HL-60/S4 treated with retinoic acid at 250 ng/mL for 4 days and 3 days (cell line): ENCODE data around the gene LSM14A.
"Not testable (repeated sequence)": the region's sequence is repeated elsewhere in the genome, so short reads cannot be mapped to it uniquely, and the experiment has no call there.

ENCODE experiments used
- in situ Hi-C: fragments of 300-500 bp; cut with MboI; formaldehyde crosslinking; loops from 2 replicates; pipeline ENCODE4 v1.7.0; 2022; ENCODE audit warnings: low sequenced_read_pairs

LSM14A gene

DNA sequence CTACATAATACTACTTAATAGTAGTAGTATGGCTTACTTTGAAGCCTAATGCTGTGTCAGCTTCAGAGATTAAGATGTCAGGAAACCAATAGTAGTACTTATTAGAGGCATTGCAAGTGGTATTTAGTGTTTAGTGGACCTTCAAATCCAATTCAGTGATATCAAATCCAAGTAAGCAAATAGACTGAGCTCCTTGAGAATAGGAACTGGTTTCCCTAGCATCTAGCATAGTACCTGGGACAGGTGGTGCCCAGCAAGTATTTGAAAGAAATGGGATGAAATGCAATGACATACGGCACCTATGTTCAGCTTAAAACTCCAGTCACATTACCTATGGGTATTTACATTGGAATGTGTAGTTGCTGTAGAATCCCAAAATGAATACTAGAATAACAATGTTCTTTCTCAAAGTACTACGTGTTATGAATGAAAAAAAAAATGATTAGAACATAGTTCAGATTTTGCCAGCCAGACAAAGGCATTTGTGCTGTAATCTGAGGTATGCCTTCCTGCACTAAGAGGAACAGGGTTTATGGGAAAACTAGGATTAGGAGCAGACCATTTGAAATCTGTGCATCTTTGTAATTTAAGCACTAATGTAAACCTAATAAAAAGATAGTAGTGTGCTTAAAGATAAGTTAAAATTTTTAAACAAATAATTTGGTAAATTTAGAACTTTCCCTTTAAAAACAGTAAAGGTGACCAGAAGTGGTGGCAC lies 17.1 kb downstream of the LSM14A start:
- in situ Hi-C loops: no loop called here

DNA sequence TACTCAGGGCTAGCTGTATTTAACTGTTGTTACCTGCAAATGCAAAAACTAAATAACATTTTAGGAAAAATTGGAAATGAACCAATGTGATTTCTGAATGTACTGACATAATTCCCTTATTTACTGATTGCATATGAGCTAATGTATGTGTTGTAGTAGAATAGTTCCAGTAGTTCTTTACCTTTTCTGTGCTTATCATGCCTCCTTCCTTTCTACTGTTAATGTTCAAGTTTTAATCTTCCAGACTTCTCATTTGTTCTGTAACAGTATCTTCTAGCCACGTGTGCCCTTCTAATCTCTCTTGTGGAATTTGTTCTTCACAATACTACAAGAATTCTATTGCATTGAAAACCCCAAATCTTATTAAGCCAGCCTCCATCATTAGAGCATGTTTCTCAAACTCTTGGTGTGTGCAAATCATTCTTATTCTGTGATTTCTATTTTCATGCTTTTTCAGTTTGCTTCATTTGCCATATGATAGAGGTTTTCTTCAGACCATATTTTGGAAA lies 17.7 kb downstream of the LSM14A start:
- in situ Hi-C loops: no loop called here

DNA sequence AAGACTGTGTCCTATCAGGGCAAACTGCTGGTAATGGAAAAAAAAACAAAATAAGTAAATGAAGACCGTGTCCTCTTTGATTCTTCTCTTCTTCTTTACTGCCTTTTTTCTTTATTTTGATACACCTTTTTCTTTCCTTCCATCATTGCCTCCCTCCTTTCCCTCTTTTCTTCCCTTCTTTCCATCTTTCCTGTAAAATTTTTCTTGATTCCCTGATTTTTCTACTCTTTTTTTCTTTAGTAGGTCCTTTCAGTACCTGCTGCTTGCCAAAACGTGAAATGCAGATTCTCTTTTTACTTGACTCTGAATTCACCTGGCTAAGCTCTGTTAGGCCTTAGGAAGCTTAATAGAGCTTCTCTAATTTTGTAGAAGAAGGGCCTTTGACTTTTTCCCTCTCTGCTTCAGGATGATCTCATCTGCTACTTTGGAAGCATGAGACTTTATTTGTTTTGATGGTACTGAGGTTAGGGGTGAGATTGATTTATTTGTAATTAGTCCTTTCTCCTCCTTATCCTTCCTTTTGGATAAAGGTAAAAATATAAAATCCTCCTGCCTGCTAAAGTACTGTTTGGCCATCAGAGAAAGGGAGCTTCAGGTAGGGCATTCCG lies 19.2 kb downstream of the LSM14A start:
- in situ Hi-C loops: no loop called here

DNA sequence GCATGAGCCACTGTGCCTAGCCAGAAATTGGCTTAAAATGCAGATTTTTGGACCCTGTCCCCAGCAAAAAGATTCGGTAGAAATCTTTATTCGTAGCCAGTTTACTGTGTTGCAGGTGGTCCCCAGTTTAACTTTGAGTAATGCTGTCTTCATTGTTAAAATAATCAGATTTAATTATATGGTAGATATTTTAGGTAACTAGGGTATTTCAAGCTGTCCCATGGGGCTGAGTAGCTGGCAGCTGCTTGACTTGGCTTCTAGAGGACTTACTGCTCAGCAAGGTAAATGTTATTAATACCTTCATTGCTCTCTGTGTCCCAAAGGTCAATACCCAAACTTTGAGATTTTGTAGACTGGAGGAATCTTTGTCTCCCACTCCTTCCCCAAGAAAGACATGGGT lies 21.1 kb downstream of the LSM14A start:
- in situ Hi-C loops: no loop called here

DNA sequence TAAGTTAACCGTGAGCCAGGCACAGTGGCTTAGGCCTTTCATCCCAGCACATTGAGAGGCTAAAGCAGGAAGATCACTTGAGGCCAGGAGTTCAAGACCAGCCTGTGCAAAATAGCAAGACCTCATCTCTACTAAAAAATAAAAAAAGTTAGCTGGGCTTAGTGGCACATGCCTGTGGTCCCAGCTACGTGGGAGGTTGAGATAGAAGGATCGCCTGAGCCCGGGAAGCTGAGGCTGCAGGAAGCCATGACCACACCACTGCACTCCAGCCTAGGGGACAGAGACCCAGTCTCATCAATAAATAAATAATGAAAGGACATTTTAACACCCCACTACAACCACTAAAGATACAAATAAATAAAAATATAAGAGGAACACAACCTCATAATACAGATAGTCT lies 21.6 kb downstream of the LSM14A start:
- in situ Hi-C loops: no loop called here

DNA sequence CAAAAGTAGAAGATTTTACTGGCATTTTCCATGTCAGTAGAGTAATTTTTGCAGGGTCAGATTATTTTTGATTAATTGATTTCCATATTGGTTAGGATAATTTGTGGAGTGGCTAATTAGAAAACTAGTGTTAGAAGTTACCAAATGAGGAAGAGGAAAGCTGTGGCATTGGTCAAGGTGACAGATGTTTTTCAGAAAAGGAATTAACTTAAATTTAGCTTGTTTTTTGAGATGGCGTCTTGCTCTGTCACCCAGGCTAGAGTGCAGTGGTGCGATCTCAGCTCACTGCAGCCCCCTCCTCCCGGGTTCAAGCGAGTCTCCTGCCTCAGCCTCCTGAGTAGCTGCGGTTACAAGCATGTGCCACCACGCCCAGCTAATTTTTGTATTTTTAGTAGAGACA lies 28.8 kb downstream of the LSM14A start:
- in situ Hi-C loops: no loop called here

DNA sequence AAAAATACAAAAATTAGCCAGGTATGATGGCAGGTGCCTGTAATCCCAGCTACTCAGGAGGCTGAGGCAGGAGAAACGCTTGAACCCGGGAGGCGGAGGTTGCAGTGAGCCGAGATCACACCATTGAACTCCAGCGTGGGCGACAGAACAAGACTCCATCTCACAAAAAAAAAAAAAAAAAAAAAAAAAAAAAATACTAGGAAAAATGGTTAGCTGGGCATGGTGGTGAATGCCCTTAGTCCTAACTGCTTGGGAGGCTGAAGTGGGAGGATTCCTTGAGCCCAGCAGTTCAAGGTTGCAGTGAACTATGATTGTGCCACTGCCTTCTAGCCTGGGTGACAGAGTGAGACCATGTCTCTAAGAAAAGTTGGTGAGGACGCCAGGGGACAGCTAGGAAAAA lies 33.0 kb downstream of the LSM14A start:
- in situ Hi-C loops: not testable (repeated sequence)

DNA sequence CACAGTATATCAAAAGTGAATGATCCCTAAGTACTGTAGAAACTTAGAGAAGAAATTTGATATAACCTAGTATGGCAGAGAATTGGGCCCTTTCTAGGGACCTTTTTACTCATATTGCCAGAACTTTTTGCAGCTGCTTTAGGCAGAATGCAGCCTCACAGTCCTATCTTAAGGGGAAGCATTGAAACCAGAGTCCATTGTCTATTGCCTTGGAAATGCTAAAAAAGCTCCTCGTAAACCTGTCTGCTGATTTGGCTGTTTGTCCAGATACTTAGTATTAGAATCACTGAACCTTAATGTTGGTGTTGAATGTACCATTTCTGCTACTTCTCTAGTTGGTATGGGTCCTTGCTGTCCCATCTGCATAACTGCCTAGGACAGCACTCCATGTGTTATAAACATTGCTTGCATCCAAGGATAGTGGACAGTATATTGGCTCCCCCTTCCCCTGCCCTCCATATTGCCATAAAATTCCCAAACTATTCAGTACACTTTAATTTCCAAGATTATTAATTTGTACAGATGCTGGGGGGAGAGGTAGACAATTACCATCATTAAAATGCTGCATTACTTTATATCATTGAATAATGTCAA lies 36.1 kb downstream of the LSM14A start:
- in situ Hi-C loops: no loop called here

DNA sequence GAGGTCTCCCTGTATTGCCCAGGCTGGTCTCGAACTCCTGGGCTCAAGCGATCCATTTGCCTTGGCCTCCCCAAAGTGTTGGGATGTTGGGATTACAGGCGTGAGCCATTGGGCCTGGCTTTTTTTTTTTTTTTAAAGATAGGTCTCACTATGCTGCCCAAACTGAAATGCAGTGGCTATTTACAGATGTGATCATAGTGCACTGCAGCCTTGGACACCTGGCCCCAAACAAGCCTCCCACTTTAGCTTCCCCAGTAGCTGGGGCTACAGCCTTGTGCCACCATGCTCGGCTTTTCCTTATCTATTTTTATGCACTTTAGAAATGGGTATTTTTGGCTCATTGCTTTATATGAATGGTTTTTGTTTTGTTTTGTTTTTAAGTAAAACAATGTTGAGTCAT lies 37.4 kb downstream of the LSM14A start:
- in situ Hi-C loops: no loop called here

DNA sequence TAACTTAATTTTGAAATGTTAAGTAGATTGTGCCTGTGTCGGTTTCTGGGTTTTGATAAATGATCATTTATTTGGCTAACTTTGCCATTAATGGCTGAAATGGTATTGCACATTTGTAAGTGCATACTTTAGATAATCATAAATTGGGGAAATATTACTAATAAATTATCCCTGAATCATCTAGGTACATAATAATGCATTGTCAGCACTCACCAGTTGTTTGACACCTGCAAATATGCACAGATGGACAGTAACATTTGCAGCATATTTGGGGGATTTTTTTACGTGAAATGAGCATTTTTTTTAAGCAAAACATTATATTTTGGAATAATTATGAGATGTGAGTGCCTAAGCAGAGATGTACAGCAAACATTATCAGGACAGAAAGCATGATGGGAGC lies 41.0 kb downstream of the LSM14A start:
- in situ Hi-C loops: no loop called here

DNA sequence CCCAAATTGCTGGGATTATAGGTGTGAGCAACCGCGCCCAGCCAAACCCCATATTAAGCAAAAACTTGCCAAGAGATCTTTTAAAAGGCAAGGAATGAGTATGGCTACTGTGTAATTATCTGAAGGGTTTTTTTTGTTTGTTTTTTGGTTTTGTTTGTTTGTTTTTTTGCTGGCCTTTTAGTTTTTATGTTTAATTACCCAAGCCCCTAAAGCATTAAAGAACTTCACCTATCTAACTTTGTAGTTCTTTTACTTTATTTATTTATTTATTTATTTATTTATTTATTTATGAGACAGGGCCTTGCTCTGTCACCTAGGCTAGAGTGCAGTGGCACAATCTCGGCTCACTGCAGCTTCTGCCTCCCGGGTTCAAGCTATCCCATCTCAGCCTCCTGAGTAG lies 41.7 kb downstream of the LSM14A start:
- in situ Hi-C loops: no loop called here

DNA sequence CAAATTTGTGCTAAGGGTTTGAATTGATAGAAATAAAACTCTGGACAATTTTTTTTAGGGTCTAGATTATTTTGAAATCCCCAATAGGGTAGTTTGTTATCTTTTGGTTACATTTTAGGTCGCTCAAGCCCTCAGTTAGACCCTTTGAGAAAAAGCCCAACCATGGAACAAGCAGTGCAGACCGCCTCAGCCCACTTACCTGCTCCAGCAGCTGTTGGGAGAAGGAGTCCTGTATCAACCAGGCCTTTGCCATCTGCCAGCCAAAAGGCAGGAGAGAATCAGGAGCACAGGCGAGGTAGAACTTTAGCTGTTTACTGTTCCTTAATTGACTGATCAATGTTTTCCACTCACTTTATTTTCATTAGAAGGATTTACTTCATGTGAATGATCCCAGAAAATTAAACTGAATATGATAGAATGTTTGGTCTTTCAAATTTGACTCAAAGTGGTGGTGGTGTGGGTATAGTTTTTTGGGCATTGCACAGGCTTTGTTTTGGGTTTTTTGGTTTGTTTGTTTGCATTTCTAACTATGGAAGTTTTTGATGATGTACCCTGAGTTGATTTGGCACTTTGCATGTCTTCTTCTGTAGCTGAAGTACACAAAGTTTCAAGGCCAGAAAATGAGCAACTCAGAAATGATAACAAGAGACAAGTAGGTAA lies 42.8 kb downstream of the LSM14A start:
- in situ Hi-C loops: no loop called here

DNA sequence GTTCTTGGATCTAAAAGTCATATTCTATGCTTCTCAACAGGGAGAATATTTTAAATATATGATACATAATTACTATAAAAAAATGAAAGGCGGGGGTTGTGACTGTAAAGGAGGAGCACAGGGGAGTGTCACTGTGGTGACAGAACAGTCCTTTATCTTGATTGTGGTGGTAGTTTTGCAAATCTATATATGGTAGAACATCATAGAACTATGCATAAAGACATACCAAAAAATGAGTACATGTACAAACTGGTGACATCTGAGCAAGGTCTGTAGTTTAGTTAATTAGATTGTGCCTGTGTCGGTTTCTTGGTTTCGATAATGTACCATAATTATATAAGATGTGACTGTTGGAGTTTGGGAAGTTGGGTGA lies 43.3 kb downstream of the LSM14A start:
- in situ Hi-C loops: no loop called here

DNA sequence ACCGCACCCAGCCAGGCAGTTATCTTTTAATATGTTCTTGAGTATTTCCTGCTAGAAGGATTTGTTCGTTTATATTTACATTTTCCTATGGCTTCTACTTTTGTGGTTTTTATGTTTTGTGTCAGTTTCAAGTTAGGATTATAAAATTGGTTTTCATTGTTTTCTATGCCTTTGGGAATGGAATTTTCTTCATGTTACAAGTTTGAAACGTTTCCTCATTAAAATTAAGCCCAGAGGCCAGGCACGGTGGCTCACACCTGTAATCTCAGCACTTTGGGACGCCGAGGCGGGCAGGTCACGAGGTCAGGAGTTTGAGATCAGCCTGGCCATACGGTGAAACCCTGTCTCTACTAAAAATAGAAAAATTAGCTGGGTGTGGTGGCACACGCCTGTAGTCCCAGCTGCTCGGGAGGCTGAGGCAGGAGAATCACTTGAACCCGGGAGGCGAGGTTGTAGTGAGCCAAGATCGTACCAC lies 44.5 kb downstream of the LSM14A start:
- in situ Hi-C loops: not testable (repeated sequence)

DNA sequence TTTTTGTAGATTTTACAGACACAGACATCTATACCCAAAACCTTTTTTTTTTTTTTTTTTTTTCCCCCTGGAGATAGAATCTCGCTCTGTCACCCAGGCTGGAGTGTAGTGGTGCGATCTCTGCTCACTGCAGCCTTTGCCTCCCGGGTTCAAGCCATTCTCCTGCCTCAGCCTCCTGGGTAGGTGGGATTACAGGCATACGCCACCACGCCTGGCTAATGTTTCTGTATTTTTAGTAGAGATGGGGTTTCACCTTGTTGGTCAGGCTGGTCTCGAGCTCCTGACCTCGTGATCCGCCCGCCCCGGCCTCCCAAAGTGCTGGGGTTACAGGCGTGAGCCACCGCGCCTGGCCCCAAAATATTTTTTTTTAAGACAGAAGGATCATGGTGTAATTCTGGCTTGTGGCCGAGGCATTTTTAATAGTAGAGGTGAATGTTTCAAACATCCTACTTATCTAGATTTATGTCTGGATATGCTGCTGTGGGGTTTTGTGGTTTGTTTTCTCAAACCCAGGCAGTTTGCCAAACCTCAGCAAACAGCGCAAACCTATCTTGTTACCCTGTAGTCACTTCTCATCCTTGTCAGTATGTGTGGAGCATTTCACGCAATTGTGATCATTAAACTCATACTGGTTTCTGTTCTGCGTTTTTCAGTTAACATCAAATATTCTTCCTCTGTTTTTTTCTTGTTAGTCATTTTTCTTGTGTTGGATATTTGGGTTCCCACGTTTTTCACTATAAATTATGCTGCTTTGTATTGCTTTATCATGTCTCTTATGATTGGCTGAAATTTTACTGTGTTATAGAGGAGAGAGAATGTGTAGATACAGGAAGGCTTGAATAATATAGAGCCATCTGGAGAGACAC lies 45.9 kb downstream of the LSM14A start:
- in situ Hi-C loops: no loop called here

DNA sequence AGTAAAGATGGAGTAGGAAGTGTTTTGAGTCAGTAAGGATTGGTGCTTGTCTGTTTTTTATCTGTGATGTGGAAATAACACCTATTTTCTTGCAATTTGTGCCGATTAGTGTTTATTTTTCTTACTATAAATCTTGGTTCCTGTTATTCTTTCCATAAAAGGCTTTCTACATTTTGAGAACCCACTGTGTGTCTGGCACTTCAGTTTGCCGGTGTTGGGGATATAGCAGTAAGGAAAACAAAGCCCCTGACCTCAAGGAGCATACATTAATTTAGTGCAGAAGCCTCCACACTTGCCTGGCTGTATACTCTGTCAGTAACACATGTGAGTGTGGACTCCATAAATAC lies 46.5 kb downstream of the LSM14A start:
- in situ Hi-C loops: no loop called here

DNA sequence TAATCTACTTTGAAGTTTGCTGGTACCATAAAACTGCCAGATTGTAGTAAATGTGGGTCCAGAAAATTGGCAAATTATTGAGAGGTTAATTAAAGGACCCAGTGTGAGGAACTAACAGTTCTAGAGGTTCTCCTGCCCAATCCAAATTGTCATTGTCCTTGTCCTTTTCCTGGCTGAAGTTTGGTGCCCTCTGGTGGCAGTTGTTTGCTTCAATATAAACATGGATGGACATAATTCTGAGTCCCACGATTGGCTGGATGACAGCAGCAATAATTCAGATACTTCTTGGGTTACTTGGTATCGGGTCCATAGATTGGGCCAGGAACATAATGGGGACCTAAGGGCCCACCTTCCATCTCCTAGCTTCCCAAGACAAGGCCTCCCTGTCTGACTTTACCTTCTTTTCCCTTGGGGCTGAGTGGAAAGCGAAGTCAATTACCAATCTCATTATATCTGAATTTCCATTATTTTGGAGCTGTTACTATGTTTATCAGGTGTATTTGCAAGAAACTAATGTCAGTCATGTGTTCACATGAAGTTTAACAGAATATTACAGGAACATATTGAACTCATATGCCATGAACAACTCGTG lies 48.3 kb downstream of the LSM14A start:
- in situ Hi-C loops: no loop called here

DNA sequence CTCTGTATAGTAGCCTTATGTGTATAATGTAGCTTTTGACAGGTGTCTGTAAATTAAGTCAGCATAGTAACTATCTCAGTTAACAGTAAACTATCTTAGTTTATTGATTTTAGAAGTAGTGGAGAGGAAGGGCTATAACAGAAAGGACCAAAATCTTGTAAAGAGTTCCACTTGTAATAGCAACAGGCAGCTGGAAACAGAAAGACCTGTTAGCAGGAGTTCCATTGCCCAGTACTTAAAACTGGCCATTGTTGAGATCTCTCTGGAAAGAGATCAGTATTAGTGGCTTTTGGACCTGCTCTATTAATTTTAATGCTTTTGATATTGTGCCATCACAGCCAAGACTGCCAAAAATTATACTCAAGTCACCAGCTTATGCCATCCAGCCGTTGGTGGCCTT lies 50.1 kb downstream of the LSM14A start:
- in situ Hi-C loops: no loop called here

DNA sequence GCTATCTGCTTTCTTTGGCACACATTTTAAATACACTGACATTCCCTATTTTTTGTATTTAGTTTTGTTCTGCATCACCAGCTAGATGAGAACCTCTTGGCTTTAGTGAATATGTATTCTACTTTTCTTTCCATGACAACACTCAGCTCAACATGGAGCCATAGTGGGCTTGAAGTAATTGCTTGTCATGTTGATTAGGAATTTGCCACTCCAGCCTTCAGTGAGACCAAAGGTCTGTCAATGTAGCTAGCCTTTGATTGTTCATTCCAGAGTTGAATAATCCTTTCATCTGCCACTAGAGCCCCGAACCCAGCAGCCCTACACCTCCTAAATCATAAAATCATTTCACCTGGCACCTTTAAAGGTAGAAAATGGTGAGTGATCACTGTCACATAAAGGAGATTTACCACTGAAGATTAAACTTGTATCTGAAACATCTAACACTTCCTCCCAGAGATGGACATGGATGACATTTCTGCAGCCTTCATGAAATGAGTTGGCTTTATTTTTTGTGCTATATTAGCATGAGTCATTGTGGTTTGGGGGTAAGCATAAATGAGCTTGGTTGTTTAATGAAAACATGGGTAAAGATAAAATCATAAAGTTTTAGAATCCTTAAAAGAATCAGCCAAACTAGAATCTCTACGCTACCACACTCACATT lies 52.8 kb downstream of the LSM14A start:
- in situ Hi-C loops: no loop called here

DNA sequence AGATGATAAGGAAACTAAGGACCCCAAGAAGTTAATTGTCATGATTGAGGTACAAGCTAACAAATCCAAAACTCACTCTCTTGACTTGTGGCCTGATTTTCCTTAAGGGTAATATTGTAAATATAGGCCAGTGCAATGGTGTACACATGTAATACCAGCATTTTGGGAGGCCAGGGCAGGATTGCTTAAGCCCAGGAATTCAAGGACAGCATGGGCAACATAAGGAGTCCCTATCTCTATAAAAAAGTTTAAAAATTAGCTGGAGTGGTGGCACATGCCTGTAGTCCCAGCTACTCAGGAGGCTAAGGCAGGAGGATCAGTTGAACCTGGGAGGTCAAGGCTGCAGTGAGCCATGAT lies 53.3 kb downstream of the LSM14A start:
- in situ Hi-C loops: no loop called here
